H1 (cell line): ENCODE results near the gene OR10C1. TPM values are rescaled to one million over a fixed set of nuclear protein-coding genes. Genes with fewer than 3 reads are reported as not detected.

Source experiments
- CTBP2 ChIP-seq: IDR thresholded peaks from 2 replicates; pipeline ENCODE4 v1.7.0; 2011; ENCODE audit warnings: borderline replicate concordance, mild to moderate bottlenecking, moderate library complexity, mixed read lengths, low read length; ENCODE audit not compliant: insufficient read depth, insufficient read length
- EZH2 ChIP-seq: fragments of 200-600 bp; sonication (generic); IDR thresholded peaks from 2 replicates; pipeline ENCODE4 v1.7.1; 2012; ENCODE audit warnings: low read depth, mild to moderate bottlenecking, moderate library complexity, low read length, inconsistent platforms; ENCODE audit not compliant: severe bottlenecking
- RNF2 ChIP-seq: fragments of 200-900, 300-1000 bp; sonication (generic); IDR thresholded peaks from 2 replicates; pipeline ENCODE4 v1.7.1; 2016; ENCODE audit warnings: borderline replicate concordance, low read depth, mild to moderate bottlenecking, antibody characterized with exemption, low read length; ENCODE audit not compliant: poor library complexity, severe bottlenecking; ENCODE audit errors: missing control alignments
- TCF12 ChIP-seq: IDR thresholded peaks from 2 replicates; pipeline ENCODE4 v1.6.1; 2011; ENCODE audit warnings: low read depth, mild to moderate bottlenecking, low read length
- polyA plus RNA-seq, 7 experiments: library from polyadenylated mRNA; depleted of rRNA in 3 of 7; stranded (reverse) in 5 of 7; unstranded in 2 of 7; fragments of >200 nt in 5 of 7; fragments of 200-250 nt in 2 of 7; gene quantifications; 1 replicate in 5 of 7; 2 replicates in 1 of 7; 4 replicates in 1 of 7; pipeline versions ENCODE4 v1.2.1 to v1.2.3, GENCODE V29; 2011 to 2013; ENCODE audit warnings: missing spikeins in 2 of 7, mixed read lengths in 2 of 7
- total RNA-seq: library from RNA; stranded (reverse); fragmentation: NEBNext Ultra II Directional; extraction: Animal tissue kit (Norgen Biotek cat#: 25700); gene quantifications from 2 replicates; pipeline ENCODE4 v1.2.1, GENCODE V29; 2021

OR10C1 gene
- total and polyA plus RNA-seq, 2 of the 8 experiments (the other 6 are each of a cell fraction or from before 2014, with no cell fraction given) = not detected

GRCh38 chr6:29456971-29457370 lies 17.9 kb downstream of the OR10C1 start, which contains the start of the genes OR11A1 and OR2H1 (continued):
- no peak for TF ChIP-seq TCF12
- no peak for TF ChIP-seq RNF2
- TF ChIP-seq CTBP2 = no peak
- TF ChIP-seq EZH2 = no peak
